Transverse colon (tissue), 4 donors: ENCODE results near the gene SEMA3C. TPM values are rescaled to one million over a fixed set of nuclear protein-coding genes. Genes with fewer than 3 reads are reported as not detected.
A peak's percentile ranks its signal among the peaks of the same experiment; 100 is the strongest.

ENCODE experiments used
- DNase-seq: peaks from one replicate; pipeline ENCODE4 v3.0.0-alpha.2; 2019
- H3K27ac ChIP-seq, 4 donors: fragments of 200-600 bp; sonication (generic); 2 replicates each; pipeline ENCODE4 v1.5.1; 2016 to 2018; ENCODE audit warnings: inconsistent platforms in 4 of 4
- H3K27me3 ChIP-seq: fragments of 200-600 bp; sonication (generic); 2 replicates; pipeline ENCODE4 v1.5.1; 2017; ENCODE audit warnings: inconsistent platforms
- H3K36me3 ChIP-seq, 4 donors: fragments of 200-600 bp; sonication (generic); 2 replicates each; pipeline ENCODE4 v1.5.1; 2017 to 2019; ENCODE audit warnings: inconsistent platforms in 4 of 4
- H3K4me1 ChIP-seq, 4 donors: fragments of 200-600 bp; sonication (generic); 2 replicates each; pipeline ENCODE4 v1.5.1; 2017 to 2020; ENCODE audit warnings: inconsistent platforms in 4 of 4
- H3K4me3 ChIP-seq, 4 donors: fragments of 200-600 bp; sonication (generic); 1 replicate in 1 of 4; 2 replicates in 3 of 4; pipeline versions ENCODE4 v1.5.1 to v1.6.1; 2017 to 2019; ENCODE audit warnings: inconsistent platforms in 4 of 4
- H3K9me3 ChIP-seq, 2 donors: fragments of 200-600 bp; sonication (generic); 2 replicates each; pipeline ENCODE4 v1.5.1; 2017 to 2019; ENCODE audit warnings: inconsistent platforms in 2 of 2
- CTCF ChIP-seq, 5 experiments: fragments of 200-600 bp in 3 of 5; fragments of 450-650 bp in 2 of 5; sonication (generic) in 3 of 5; IDR thresholded peaks; 1 replicate in 2 of 5; 2 replicates in 3 of 5; pipeline ENCODE4 v1.5.1; 2016 to 2017; ENCODE audit warnings: antibody characterized with exemption in 5 of 5, inconsistent platforms in 3 of 5, mild to moderate bottlenecking in 2 of 5, moderate library complexity in 1 of 5
- EP300 ChIP-seq: sonication (generic); formaldehyde crosslinking; IDR thresholded peaks from one replicate; pipeline ENCODE4 v1.6.1; 2017; ENCODE audit warnings: antibody characterized with exemption, low read depth
- POLR2A ChIP-seq: fragments of 450-650 bp; IDR thresholded peaks from one replicate; pipeline ENCODE4 v1.6.1; 2016; ENCODE audit warnings: antibody characterized with exemption, mild to moderate bottlenecking, moderate library complexity
- POLR2AphosphoS5 ChIP-seq, 3 donors: sonication (generic); formaldehyde crosslinking; IDR thresholded peaks; one replicate each; pipeline ENCODE4 v1.6.1; 2016; ENCODE audit warnings: antibody characterized with exemption in 3 of 3
- WGBS, 2 donors: methylation state at CpG; one replicate each; pipeline ENCODE4 v1.1.5; 2018; ENCODE audit warnings: low coverage in 1 of 2; 5-methylcytosine and 5-hydroxymethylcytosine counted together
- in situ Hi-C, 4 donors: fragments of 200-750 bp; cut with MboI; loops; one replicate each; pipeline versions ENCODE4 v1.15.0 to v1.15.1; 2017; ENCODE audit warnings: low sequenced_read_pairs in 3 of 4, low pct_ligation_motif_present in 1 of 4, low pct_unique_long_range_greater_than_20kb in 1 of 4
- intact Hi-C: fragments of 100-400 bp; cut with DNase I; formaldehyde crosslinking; loops from one replicate; pipeline ENCODE4 v1.15.1; 2023; ENCODE audit warnings: low total_unique reads
- total RNA-seq, 4 donors: library from RNA; depleted of rRNA; stranded (reverse); fragments of >200 nt; gene quantifications; one replicate each; pipeline ENCODE4 v1.1.0, GENCODE V29; 2016

SEMA3C gene
- total RNA-seq, 4 donors from 2014 or later, result 34.0 to 83.8 (median 79.9) TPM

- H3K27ac ChIP-seq, result peak overlapping the region in 3 of 4 donors; percentile 15 to 31 (median 20)
- H3K4me1 ChIP-seq, result peaks cover 3 to 33% (median 7%) of the 10 kb centered on the region in 4 donors
- WGBS, 2 donors, result 55 to 58% methylated on average over 4 of the region's 4 CpGs
Measured at GRCh38 chr7:80890426-80891258, 28.2 kb downstream of the SEMA3C start.

DNA sequence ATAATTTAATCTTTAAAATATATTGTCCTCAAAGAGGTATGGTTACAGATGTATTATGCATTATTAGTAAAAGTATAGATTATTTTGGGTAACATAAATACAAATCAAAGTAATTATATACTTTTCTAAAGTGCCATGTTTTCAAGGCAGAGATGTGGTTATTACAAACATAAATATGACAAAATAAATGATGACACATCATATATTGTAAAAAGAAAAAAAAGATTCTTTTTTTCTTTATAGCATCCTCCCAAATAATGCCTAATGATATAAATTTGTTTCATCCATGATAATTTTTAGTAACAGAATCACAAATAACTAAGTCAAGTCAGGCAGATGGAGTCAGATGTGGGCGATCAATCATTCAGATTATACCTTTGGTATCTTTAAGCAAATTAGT, 29.3 kb downstream of the SEMA3C start:
- no peak for TF ChIP-seq CTCF (IDR thresholded peaks at IDR 0.05)
- TF ChIP-seq EP300, result no peak
- TF ChIP-seq POLR2A, result no peak
- no peak for TF ChIP-seq POLR2AphosphoS5 (IDR thresholded peaks at IDR 0.05)
- peaks cover 5 to 38% (median 12%) of the 10 kb centered on the region in 4 donors for H3K4me1 ChIP-seq
- no peaks in the 10 kb centered on the region for H3K27me3 ChIP-seq
- H3K9me3 ChIP-seq, result no peaks in the 10 kb centered on the region
- no peak overlapping the region for H3K27ac ChIP-seq
- in situ Hi-C loops (no loop called here), intact Hi-C loops (no loop called here)
- H3K4me3 ChIP-seq, result no peak overlapping the region
- 90 to 96% methylated on average over 1 of the region's 1 CpG for WGBS, 2 donors
- no peak for DNase-seq
- H3K36me3 ChIP-seq, result peaks cover 0 to 4% (median 0%) of the 10 kb centered on the region in 4 donors

More at GRCh38 chr7:80890426-80891258, 28.2 kb downstream of the SEMA3C start:
- in situ Hi-C loops, result no loop called here
- no peak overlapping the region for H3K4me3 ChIP-seq
- H3K27me3 ChIP-seq, result no peaks in the 10 kb centered on the region
- no peaks in the 10 kb centered on the region for H3K9me3 ChIP-seq
- no peak for TF ChIP-seq POLR2A
- no peak for TF ChIP-seq POLR2AphosphoS5 (IDR thresholded peaks at IDR 0.05)
- TF ChIP-seq EP300, result no peak
- TF ChIP-seq CTCF (IDR thresholded peaks at IDR 0.05), result no peak
- DNase-seq, result no peak
- H3K36me3 ChIP-seq, result peaks cover 0 to 4% (median 0%) of the 10 kb centered on the region in 4 donors
- intact Hi-C loops, result no loop called here

DNA sequence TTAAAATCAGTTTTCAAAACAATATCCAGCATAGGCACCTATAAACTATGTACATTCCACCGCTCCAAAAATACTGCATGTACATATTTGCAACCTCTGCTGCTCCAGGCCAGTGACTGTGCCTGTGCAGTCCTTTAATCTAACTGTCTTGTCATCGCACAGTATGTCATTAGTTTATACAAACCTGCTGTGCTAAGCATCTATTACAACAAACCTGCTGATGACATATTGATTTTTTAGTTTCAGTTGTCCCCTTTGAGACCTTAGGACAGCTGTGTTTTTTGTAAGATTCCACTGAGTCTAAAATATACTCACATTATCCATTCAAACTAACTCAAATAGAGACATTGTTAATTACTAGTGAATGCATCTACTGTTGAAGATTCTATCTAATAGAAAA, 33.1 kb downstream of the SEMA3C start:
- Histone ChIP-seq H3K27me3 (no peaks in the 10 kb centered on the region), H3K4me1 (peaks cover 12 to 41% (median 23%) of the 10 kb centered on the region in 4 donors), H3K27ac (peak overlapping the region in 1 of 4 donors; percentile 74), H3K4me3 (no peak overlapping the region), H3K36me3 (peaks cover 0 to 4% (median 0%) of the 10 kb centered on the region in 4 donors), H3K9me3 (no peaks in the 10 kb centered on the region)
- in situ Hi-C loops (no loop called here), intact Hi-C loops (no loop called here)
- 81 to 83% methylated on average over 2 of the region's 2 CpGs for WGBS, 2 donors
- no peak for TF ChIP-seq EP300
- TF ChIP-seq POLR2AphosphoS5 (IDR thresholded peaks at IDR 0.05), result no peak
- no peak for DNase-seq

DNA sequence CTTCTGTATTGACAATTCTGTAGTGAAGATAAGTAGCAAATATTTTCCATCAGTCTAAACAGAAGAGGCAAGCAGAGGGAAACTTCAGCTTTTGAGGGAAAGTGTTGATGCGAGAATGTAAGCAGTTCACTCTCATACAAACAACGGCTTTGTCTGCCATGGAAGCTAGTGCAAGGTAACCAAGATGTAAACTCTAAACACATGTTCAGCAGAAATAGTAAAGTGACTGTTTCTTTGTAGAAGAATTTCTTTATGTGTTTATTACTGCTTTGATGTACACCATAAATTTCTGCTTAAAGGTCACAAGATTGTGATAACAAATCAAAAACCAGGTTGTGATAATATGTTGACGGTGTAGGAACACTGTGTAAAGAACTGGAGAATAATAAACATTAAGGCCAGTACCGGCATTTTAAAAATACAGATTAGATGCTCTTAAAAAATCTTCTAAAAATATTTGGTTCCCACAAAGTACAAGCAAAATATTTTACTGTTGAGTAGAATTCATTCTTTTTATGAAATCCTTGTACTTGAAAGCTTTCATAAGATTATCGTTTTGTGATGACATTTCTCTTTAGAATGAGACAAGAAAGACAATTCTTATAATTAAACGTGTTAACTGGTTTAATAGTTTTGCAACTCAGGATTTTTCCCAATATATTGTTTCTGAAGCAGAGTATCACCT, 34.2 kb downstream of the SEMA3C start:
- intact Hi-C loops, result no loop called here
- 27 to 29% methylated on average over 6 of the region's 6 CpGs for whole genome bisulfite sequencing, 2 donors
- no peak for DNase-seq
- Histone ChIP-seq H3K9me3 (no peaks in the 10 kb centered on the region), H3K36me3 (peaks cover 0 to 4% (median 0%) of the 10 kb centered on the region in 4 donors), H3K27ac (peak overlapping the region; percentile 44 to 74 (median 60)), H3K4me1 (peaks cover 7 to 32% (median 23%) of the 10 kb centered on the region in 4 donors), H3K4me3 (no peak overlapping the region), H3K27me3 (no peaks in the 10 kb centered on the region)
- in situ Hi-C loops, result no loop called here
- no peak for TF ChIP-seq EP300
- no peak for TF ChIP-seq POLR2AphosphoS5 (IDR thresholded peaks at IDR 0.05)
- no peak for TF ChIP-seq CTCF (IDR thresholded peaks at IDR 0.05)
- no peak for TF ChIP-seq POLR2A
